ENCODE measurements around the gene ZDHHC7. TPM values are rescaled to one million over a fixed set of nuclear protein-coding genes. Genes with fewer than 3 reads are reported as not detected.

The ZDHHC7 gene
- total RNA-seq, 1 experiment from 2014 or later, result 46.3 TPM

DNA sequence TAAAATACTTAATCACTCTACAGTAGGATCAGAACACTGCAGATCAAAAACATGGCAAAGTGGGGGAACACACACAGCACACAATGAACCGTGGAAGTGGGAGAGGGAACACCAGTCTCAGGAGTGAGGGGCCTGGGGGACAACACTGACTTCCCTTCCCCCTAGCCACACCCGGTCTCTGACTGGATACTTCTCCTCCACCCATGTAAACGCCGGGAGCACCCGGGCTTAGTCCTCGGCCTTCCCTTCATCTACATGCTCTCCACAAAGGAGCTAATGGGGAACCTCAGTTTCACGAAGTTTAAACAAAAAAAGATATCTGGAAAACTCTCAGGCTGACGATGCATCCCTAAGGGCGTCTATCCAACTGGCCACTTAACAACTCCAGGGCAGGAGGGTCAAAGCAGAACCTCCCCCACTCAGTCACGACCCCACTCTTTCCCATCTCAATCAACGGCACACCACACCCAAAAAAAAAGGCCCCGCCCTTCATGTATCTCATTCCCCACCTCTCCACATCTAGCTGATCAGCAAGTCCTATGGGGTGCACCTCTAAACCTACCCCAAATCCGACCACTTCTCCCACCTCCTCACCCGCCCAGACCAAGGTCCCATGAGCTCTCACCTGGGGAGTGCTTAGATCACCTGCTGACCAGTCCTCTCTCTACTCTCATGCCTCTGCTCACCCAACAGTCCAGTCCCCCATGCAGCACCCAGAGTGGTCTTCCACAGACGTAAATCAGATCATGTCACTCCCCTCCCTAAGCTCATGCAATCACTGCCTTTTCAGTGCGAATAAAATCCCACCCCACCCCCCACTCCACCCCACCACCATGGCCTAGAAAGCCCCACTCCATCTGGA, 7.4 kb downstream of the ZDHHC7 start:
- TF ChIP-seq, protein P1, sequence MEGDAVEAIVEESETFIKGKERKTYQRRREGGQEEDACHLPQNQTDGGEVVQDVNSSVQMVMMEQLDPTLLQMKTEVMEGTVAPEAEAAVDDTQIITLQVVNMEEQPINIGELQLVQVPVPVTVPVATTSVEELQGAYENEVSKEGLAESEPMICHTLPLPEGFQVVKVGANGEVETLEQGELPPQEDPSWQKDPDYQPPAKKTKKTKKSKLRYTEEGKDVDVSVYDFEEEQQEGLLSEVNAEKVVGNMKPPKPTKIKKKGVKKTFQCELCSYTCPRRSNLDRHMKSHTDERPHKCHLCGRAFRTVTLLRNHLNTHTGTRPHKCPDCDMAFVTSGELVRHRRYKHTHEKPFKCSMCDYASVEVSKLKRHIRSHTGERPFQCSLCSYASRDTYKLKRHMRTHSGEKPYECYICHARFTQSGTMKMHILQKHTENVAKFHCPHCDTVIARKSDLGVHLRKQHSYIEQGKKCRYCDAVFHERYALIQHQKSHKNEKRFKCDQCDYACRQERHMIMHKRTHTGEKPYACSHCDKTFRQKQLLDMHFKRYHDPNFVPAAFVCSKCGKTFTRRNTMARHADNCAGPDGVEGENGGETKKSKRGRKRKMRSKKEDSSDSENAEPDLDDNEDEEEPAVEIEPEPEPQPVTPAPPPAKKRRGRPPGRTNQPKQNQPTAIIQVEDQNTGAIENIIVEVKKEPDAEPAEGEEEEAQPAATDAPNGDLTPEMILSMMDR (IDR thresholded peaks at IDR 0.05; ENCODE audit: unreplicated experiment), result no peak
- Mint-ChIP-seq H3K9me3 (ENCODE audit: unreplicated experiment) (no peaks in the 10 kb centered on the region), H3K27ac (ENCODE audit: low read depth, unreplicated experiment) (peak overlapping the region; percentile 93), H3K36me3 (ENCODE audit: insufficient read depth, unreplicated experiment) (peaks cover 26% of the 10 kb centered on the region), H3K27me3 (ENCODE audit: insufficient read depth, unreplicated experiment) (no peaks in the 10 kb centered on the region), H3K4me3 (ENCODE audit: unreplicated experiment) (peak overlapping the region; percentile 50), H3K4me1 (ENCODE audit: insufficient read depth, unreplicated experiment) (peaks cover 66% of the 10 kb centered on the region)
- intact Hi-C loops (cut with micrococcal nuclease), result no loop called here
- ChIA-PET POLR2A (interaction anchor here (0.6 to 11.4 kb wide), 5 partner anchors 7 to 111 kb away, joined by 3 to 336 read pairs (median 12); partner anchors contain the start of gene KIAA0513), CTCF (interaction anchor here (0.6 kb wide), 1 partner anchor 41 kb away, joined by 3 read pairs; no protein-coding TSS in a partner anchor)
- BruUV-seq (replicated peaks), result no TSS peak
- DNase-seq (ENCODE audit: unreplicated experiment), result no peak

DNA sequence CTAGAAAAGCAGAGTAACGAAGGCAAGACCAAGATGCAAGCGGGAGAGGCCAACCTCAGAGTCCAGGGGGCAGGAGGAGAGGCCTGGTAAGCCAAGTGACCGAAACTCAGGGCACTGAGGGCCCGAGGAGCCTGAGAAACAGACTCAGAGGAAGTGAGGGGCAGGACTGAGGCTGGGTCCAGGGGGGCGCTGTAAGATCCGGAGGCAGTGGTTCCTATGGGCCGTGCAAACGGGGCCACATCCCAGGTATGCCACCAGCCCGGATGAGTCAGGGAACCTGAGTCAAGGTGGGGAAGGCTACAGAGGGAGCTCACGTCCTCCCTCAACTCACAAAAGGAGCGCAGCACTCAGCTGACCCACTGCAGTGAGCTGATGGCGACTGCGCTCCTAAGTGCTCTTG, 8.3 kb downstream of the ZDHHC7 start:
- H3K36me3 Mint-ChIP-seq (ENCODE audit: insufficient read depth, unreplicated experiment), result peaks cover 34% of the 10 kb centered on the region
- TF ChIP-seq, protein P1 (IDR thresholded peaks at IDR 0.05; ENCODE audit: unreplicated experiment), result no peak
- peak overlapping the region; percentile 33 for H3K4me3 Mint-ChIP-seq (ENCODE audit: unreplicated experiment)
- H3K9me3 Mint-ChIP-seq (ENCODE audit: unreplicated experiment), result no peaks in the 10 kb centered on the region
- no peak for DNase-seq (ENCODE audit: unreplicated experiment)
- intact Hi-C loops (cut with micrococcal nuclease), result no loop called here
- H3K27ac Mint-ChIP-seq (ENCODE audit: low read depth, unreplicated experiment), result peak overlapping the region; percentile 93
- no peaks in the 10 kb centered on the region for H3K27me3 Mint-ChIP-seq (ENCODE audit: insufficient read depth, unreplicated experiment)
- ChIA-PET CTCF (no interaction called here), POLR2A (interaction anchor here (6.6 to 11.4 kb wide), 2 partner anchors 6 to 24 kb away, joined by 71 to 336 read pairs; partner anchors contain the start of gene KIAA0513)
- H3K4me1 Mint-ChIP-seq (ENCODE audit: insufficient read depth, unreplicated experiment), result peaks cover 71% of the 10 kb centered on the region
- BruUV-seq (replicated peaks), result no TSS peak

DNA sequence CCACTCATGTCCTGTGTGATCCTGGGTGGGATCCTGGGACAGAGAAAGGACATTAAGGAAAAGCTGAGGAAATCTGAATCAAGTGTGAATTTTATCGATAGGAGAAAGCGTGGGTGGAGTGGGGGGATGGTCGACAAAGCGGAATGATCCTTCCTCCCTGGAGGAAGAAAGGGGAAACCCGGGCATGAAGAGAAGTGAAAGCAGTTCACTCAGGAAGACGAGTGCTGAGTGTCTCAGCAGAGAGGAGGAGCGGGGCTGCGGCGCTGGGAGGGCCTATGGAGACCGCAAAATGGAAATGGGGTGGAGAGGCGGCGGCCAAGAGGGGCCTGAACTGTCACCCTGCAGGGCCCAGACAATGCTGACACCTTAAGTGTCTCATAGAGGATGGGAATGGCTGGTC, 8.7 kb downstream of the ZDHHC7 start:
- no peak for DNase-seq (ENCODE audit: unreplicated experiment)
- BruUV-seq (replicated peaks), result no TSS peak
- Mint-ChIP-seq H3K4me3 (ENCODE audit: unreplicated experiment) (peak overlapping the region; percentile 33), H3K4me1 (ENCODE audit: insufficient read depth, unreplicated experiment) (peaks cover 68% of the 10 kb centered on the region), H3K27ac (ENCODE audit: low read depth, unreplicated experiment) (peak overlapping the region; percentile 93), H3K27me3 (ENCODE audit: insufficient read depth, unreplicated experiment) (no peaks in the 10 kb centered on the region), H3K36me3 (ENCODE audit: insufficient read depth, unreplicated experiment) (peaks cover 31% of the 10 kb centered on the region), H3K9me3 (ENCODE audit: unreplicated experiment) (no peaks in the 10 kb centered on the region)
- ChIA-PET CTCF (no interaction called here), POLR2A (interaction anchor here (6.6 kb wide), 1 partner anchor 24 kb away, joined by 71 read pairs; the partner anchor contains the start of gene KIAA0513)
- TF ChIP-seq, protein P1 (IDR thresholded peaks at IDR 0.05; ENCODE audit: unreplicated experiment), result no peak
- intact Hi-C loops (cut with micrococcal nuclease), result no loop called here

DNA sequence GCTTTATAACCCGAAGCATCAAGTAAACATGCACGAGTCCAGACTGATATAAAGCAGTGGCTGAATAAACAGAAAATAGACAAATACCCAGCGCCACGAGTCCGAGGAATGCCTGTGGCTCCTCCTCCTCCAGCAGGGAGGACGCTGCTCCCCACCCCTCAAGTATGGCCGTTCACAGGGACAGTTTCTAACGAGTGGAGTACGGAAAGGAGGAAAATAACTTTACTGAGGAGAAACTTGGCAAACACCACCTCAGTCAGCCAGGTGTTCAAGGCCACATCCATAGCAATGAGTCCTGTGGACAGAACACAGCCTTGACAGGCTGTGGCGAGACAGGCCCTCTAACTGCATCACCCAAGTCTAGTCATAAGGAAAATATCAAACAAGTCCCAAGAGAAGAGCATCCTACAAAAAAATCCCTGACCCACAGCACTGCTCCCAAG, 9.2 kb downstream of the ZDHHC7 start:
- Mint-ChIP-seq H3K27ac (ENCODE audit: low read depth, unreplicated experiment) (peak overlapping the region; percentile 93), H3K4me1 (ENCODE audit: insufficient read depth, unreplicated experiment) (peaks cover 63% of the 10 kb centered on the region), H3K27me3 (ENCODE audit: insufficient read depth, unreplicated experiment) (no peaks in the 10 kb centered on the region), H3K9me3 (ENCODE audit: unreplicated experiment) (no peaks in the 10 kb centered on the region), H3K36me3 (ENCODE audit: insufficient read depth, unreplicated experiment) (peaks cover 26% of the 10 kb centered on the region), H3K4me3 (ENCODE audit: unreplicated experiment) (peak overlapping the region; percentile 33)
- CTCF ChIA-PET, result no interaction called here
- POLR2A ChIA-PET, result interaction anchor here (0.7 to 10.7 kb wide), 6 partner anchors 7 to 187 kb away, joined by 3 to 336 read pairs (median 40); partner anchors contain the start of genes KIAA0513 and ZDHHC7
- intact Hi-C loops (cut with micrococcal nuclease), result no loop called here
- BruUV-seq (replicated peaks), result no TSS peak
- DNase-seq (ENCODE audit: unreplicated experiment), result no peak
- TF ChIP-seq, protein P1 (IDR thresholded peaks at IDR 0.05; ENCODE audit: unreplicated experiment), result no peak
